Esophagus squamous epithelium (tissue), 5 donors: ENCODE results near the gene RFPL1. TPM values are rescaled to one million over a fixed set of nuclear protein-coding genes. Genes with fewer than 3 reads are reported as not detected.

Source experiments
- DNase-seq: peaks from one replicate; lab custom pipeline; 2025; lab: John Stamatoyannopoulos, UW
- H3K27ac ChIP-seq, 4 donors: fragments of 200-600 bp; sonication (generic); one replicate each; pipeline ENCODE4 v1.5.1; 2016 to 2019; ENCODE audit warnings: mild to moderate bottlenecking in 1 of 4
- H3K27me3 ChIP-seq, 4 donors: fragments of 200-600 bp; sonication (generic); 1 replicate in 3 of 4; 2 replicates in 1 of 4; pipeline versions ENCODE4 v1.5.1 to v1.6.0; 2017 to 2021; ENCODE audit warnings: antibody characterized with exemption in 1 of 4
- H3K36me3 ChIP-seq, 3 donors: fragments of 200-600 bp; sonication (generic); one replicate each; pipeline ENCODE4 v1.5.1; 2016 to 2019
- H3K4me1 ChIP-seq, 3 donors: fragments of 200-600 bp; sonication (generic); one replicate each; pipeline ENCODE4 v1.5.1; 2017 to 2019
- H3K4me3 ChIP-seq, 4 donors: fragments of 200-600 bp; sonication (generic); 1 replicate in 3 of 4; 2 replicates in 1 of 4; pipeline ENCODE4 v1.5.1; 2016 to 2019; ENCODE audit warnings: mild to moderate bottlenecking in 2 of 4, moderate library complexity in 1 of 4
- H3K9me3 ChIP-seq, 3 donors: fragments of 200-600 bp; sonication (generic); one replicate each; pipeline ENCODE4 v1.5.1; 2016 to 2019
- CTCF ChIP-seq, 6 experiments: fragments of 450-650 bp in 4 of 6; fragments of 200-600 bp in 2 of 6; sonication (generic) in 2 of 6; IDR thresholded peaks; one replicate each; pipeline ENCODE4 v1.5.1; 2016 to 2019; ENCODE audit warnings: antibody characterized with exemption in 6 of 6, mild to moderate bottlenecking in 4 of 6, moderate library complexity in 4 of 6
- POLR2A ChIP-seq, 4 donors: fragments of 450-650 bp; IDR thresholded peaks; one replicate each; pipeline ENCODE4 v1.6.1; 2017; ENCODE audit warnings: antibody characterized with exemption in 4 of 4, mild to moderate bottlenecking in 4 of 4, moderate library complexity in 3 of 4
- WGBS, 2 donors: methylation state at CpG; one replicate each; pipeline ENCODE4 v1.1.5; 2018; 5-methylcytosine and 5-hydroxymethylcytosine counted together
- intact Hi-C: fragments of 100-400 bp; cut with DNase I; formaldehyde crosslinking; loops from one replicate; pipeline ENCODE4 v1.15.0; 2022
- total RNA-seq, 4 donors: library from RNA; depleted of rRNA; stranded (reverse); fragments of >200 nt; gene quantifications; one replicate each; pipeline ENCODE4 v1.1.0, GENCODE V29; 2016
- donor health status: DM: yes; HTN: yes; CAD: no.

The RFPL1 gene
- total RNA-seq, 4 donors from 2014 or later: not detected

DNA sequence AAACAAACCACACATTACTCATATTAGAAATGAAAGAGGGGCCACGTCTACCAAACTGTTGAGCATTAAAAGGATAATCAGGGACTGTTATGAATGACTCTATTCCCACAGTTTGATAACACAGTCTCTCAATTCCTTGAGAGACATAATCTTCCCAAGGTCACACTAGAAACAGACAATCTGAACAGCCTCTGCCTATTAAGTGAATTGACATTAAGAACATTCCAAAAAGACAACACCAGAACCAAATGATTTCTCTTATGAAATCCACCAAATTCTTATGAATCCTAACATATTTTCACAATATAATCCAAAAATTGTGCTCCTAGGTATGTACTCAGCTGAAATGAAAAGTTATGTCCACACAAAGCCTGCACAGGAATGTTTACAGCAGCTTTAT is 4.6 kb downstream of the RFPL1 start:
- H3K36me3 ChIP-seq: no peaks in the 10 kb centered on the region
- no peak overlapping the region for H3K4me3 ChIP-seq
- intact Hi-C loops: no loop called here
- no peak for DNase-seq
- TF ChIP-seq POLR2A (IDR thresholded peaks at IDR 0.05): no peak
- TF ChIP-seq CTCF (IDR thresholded peaks at IDR 0.05): no peak
- H3K27me3 ChIP-seq: peaks cover 0 to 22% (median 0%) of the 10 kb centered on the region in 4 donors
- WGBS, 2 donors: 38 to 42% methylated on average over 1 of the region's 1 CpG
- H3K4me1 ChIP-seq: no peaks in the 10 kb centered on the region
- H3K27ac ChIP-seq: no peak overlapping the region
- no peaks in the 10 kb centered on the region for H3K9me3 ChIP-seq

- Histone ChIP-seq H3K9me3 (no peaks in the 10 kb centered on the region), H3K4me1 (no peaks in the 10 kb centered on the region), H3K36me3 (no peaks in the 10 kb centered on the region), H3K4me3 (no peak overlapping the region), H3K27ac (no peak overlapping the region), H3K27me3 (peaks cover 0 to 27% (median 0%) of the 10 kb centered on the region in 4 donors)
- TF ChIP-seq POLR2A (IDR thresholded peaks at IDR 0.05) (no peak), CTCF (IDR thresholded peaks at IDR 0.05) (no peak)
- WGBS, 2 donors: 67 to 68% methylated on average over 6 of the region's 6 CpGs
- DNase-seq: no peak
- intact Hi-C loops: no loop called here
These were observed 5.1 kb downstream of the RFPL1 start for GRCh38 chr22:29443452-29443851.

DNA sequence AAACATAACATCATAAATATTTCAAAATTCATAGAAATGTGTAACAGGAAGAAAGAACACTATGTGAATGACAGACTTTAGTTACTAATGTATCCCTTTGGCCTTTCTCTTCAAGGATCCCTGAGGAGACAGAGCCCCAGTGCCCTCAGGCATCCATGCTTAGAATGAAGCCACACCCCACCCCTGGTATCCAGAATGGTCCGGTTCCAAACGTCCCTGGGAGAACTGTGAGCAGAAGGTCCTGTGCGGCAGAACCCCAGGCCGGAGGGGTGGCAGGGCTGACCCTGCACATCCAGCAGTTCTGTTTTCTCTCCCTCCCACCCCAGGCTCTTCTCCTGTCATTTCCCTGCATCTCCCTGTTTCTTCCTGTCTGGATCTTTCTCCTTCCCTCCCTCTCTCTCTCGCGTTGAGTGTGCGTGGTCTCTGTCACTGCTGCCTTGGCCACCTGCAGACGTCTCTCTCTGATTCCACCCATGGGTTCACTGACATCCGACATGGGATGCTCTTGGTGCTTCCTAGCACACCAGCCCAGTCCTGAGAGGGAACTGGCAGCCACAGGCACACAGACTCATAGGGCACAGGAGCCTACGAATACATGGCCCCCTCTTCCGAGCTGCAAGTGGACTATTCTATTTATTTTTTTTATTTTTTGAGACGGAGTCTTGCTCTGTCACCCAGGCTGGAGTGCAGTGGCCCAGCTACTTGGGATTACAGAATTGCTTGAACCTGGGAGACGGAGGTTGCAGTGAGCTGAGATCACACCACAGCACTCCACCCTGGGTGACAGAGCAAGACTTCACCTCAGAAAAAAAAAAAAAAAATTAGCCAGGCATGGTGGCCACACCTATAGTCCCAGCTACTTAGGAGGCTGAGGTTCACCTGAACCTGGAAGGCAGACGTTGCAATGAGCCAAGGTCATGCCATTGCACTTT is 5.7 kb downstream of the RFPL1 start:
- Histone ChIP-seq H3K4me1 (no peaks in the 10 kb centered on the region), H3K36me3 (no peaks in the 10 kb centered on the region), H3K4me3 (no peak overlapping the region), H3K9me3 (no peaks in the 10 kb centered on the region), H3K27ac (no peak overlapping the region), H3K27me3 (peaks cover 0 to 27% (median 0%) of the 10 kb centered on the region in 4 donors)
- intact Hi-C loops: no loop called here
- no peak for TF ChIP-seq CTCF (IDR thresholded peaks at IDR 0.05)
- no peak for TF ChIP-seq POLR2A (IDR thresholded peaks at IDR 0.05)
- WGBS, 2 donors: 41 to 51% methylated on average over 12 to 13 of the region's 14 CpGs
- no peak for DNase-seq

DNA sequence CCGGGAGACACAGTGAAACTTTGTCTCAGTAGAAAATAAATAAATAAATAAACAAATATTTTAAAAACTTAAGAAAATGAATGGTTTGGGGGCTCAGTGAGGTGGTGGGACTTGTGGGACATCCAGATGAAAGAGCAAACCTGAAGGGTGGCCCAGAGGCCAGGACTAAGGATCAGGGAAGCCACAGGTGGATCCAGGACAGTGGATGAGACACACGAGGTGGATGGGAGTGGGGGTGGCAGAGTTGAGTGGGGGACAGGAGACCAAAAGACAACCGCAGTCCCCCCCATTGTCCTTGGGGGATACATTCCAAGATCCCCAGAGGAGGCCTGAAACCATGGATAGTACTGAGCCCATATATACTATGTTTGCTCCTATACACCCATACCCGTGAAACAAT is 7.1 kb downstream of the RFPL1 start:
- H3K9me3 ChIP-seq: no peaks in the 10 kb centered on the region
- intact Hi-C loops: no loop called here
- DNase-seq: no peak
- peaks cover 0 to 27% (median 0%) of the 10 kb centered on the region in 4 donors for H3K27me3 ChIP-seq
- TF ChIP-seq CTCF (IDR thresholded peaks at IDR 0.05): no peak
- TF ChIP-seq POLR2A (IDR thresholded peaks at IDR 0.05): no peak
- 79 to 81% methylated on average over 4 of the region's 4 CpGs for WGBS, 2 donors
- H3K36me3 ChIP-seq: no peaks in the 10 kb centered on the region
- H3K4me3 ChIP-seq: no peak overlapping the region
- H3K27ac ChIP-seq: no peak overlapping the region
- no peaks in the 10 kb centered on the region for H3K4me1 ChIP-seq

DNA sequence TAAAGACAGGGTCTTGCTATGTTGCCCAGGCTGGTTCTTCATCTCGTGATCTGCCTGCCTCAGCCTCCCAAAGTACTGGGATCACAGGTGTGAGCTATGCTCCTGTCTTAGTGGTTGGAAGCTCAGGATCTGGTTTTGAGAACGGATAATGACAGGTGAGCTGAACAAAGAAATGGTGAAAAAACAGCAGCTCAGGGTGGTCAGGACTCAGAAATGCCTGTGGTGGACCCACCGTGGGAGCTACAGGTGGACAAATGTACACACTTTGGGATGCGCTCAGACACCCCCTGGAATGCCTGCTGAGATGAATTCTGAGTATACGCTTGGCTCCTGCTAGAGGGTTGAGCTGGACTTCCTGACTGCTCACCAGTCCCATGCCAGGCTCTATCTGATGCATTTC is 9.5 kb downstream of the RFPL1 start:
- 82 to 83% methylated on average over 2 to 4 of the region's 5 CpGs for WGBS, 2 donors
- peaks cover 0 to 24% (median 0%) of the 10 kb centered on the region in 4 donors for H3K27me3 ChIP-seq
- intact Hi-C loops: no loop called here

More for the DNA sequence above, 9.5 kb downstream of the RFPL1 start:
- no peaks in the 10 kb centered on the region for H3K9me3 ChIP-seq
- no peaks in the 10 kb centered on the region for H3K36me3 ChIP-seq
- H3K27ac ChIP-seq: no peak overlapping the region
- H3K4me1 ChIP-seq: no peaks in the 10 kb centered on the region
- no peak for DNase-seq
- TF ChIP-seq POLR2A (IDR thresholded peaks at IDR 0.05) (no peak), CTCF (IDR thresholded peaks at IDR 0.05) (no peak)
- H3K4me3 ChIP-seq: no peak overlapping the region
